ENCODE results near the gene EEIG2.
"Not testable (repeated sequence)": the region's sequence is repeated elsewhere in the genome, so short reads cannot be mapped to it uniquely, and the experiment has no call there.

Gene EEIG2

DNA sequence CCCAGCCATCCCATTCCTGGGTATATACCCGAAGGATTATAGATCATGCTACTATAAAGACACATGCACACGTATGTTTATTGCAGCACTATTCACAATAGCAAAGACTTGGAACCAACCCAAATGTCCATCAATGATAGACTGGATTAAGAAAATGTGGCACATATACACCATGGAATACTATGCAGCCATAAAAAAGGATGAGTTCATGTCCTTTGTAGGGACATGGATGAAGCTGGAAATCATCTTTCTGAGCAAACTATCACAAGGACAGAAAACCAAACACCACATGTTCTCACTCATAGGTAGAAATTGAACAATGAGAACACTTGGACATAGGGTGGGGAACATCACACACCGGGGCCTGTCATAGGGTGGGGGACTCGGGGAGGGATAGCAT is 12.4 kb upstream of the EEIG2 start:
- DNase-seq (ENCODE audit: low read depth) = not testable (repeated sequence)

DNA sequence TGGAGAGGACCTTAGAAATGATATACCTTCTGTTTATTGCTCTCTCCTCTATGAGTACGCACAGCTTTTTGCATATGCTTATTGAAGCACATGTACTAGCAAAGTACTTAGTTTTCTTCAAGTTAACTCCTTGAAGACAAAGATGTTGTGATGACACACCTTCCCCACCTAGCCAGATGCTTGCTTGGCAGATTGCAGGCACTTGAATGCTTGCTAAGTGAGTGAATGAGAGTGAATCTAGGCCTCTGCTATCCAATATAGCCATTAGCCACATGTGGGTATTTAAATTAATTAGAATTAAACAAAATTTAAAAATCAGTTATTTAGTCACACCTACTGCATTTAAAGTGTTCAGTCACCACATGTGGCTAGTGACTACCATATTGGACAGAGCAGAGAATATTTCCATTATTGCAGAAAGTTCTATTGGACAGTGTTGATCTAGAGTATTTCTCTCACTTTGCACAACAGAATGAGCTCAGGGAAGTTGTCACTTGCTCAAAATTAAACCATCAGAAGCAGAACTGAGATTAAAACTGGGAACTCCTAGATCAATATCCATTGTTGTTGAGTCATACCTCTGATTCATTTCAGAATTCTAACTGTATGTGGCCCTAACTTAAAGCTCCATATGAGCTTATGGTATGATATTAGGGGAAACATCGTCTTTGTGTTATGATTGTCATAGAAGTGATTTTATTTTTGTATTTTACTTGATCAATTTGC is 8.6 kb upstream of the EEIG2 start:
- DNase-seq (ENCODE audit: low read depth) = no peak

DNA sequence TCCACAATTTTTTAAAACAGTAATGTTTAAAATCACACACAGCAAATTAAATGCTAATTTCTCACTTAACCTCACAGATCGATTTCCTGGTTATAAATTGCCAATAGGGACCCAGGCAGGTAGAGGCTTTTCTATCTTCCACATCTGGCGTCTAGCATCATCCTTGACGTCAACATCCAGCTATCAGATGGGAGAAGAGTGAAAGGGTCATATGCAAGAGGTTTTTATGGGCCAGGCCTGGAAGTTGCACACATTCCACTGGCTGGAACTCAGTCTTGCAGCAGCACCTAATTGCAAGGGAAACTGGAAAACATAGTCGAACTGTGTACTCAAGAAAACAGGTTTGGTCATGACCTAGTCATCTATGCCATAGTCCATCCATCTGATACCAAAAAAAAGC is 6.0 kb upstream of the EEIG2 start:
- no peak for DNase-seq (ENCODE audit: low read depth)

- no peak for DNase-seq (ENCODE audit: low read depth)
Measured at GRCh38 chr1:108554682-108555427, 5.0 kb upstream of the EEIG2 start.

DNA sequence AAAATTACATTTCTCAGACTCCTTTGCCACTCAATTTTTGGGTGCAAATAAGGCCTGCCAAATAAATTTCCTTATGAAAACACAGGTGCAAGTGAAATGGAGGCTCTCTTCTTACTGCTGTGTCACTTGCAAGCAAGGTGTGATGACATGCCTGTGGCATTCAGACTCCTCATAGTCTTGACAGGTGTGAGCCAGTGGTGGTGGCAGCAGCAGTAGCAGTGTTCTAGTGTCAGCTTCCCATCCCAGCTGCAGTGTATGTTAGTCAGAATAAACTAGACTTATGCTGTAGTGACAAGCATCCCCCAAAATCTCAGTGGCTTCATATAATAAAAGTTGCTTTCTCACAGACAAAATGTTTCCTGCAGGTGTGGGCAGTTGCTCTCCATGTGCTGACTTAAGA is 3.8 kb upstream of the EEIG2 start:
- no peak for DNase-seq (ENCODE audit: low read depth)

DNA sequence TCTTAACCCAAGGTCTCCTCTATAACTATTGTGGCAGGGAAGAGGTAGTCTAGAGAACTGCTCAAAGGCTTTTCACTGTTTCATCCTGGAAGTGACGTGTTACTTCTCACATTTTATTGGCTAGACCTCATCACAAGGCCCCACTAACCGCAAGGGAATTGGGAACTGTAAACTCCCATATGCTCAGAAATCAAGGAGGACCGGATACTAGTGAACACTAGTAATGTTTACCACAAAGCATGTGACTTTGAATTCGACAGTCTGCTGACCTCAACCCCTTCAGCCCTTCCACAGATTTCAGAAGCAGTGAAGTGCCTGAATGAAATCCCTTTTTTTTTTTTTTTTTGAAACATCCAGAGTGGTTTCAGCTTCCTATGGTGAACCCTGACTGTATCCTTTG is 3.4 kb upstream of the EEIG2 start:
- DNase-seq (ENCODE audit: low read depth) = no peak

- DNase-seq (ENCODE audit: low read depth) = no peak
Measured at GRCh38 chr1:108557296-108557695, 2.6 kb upstream of the EEIG2 start.

DNA sequence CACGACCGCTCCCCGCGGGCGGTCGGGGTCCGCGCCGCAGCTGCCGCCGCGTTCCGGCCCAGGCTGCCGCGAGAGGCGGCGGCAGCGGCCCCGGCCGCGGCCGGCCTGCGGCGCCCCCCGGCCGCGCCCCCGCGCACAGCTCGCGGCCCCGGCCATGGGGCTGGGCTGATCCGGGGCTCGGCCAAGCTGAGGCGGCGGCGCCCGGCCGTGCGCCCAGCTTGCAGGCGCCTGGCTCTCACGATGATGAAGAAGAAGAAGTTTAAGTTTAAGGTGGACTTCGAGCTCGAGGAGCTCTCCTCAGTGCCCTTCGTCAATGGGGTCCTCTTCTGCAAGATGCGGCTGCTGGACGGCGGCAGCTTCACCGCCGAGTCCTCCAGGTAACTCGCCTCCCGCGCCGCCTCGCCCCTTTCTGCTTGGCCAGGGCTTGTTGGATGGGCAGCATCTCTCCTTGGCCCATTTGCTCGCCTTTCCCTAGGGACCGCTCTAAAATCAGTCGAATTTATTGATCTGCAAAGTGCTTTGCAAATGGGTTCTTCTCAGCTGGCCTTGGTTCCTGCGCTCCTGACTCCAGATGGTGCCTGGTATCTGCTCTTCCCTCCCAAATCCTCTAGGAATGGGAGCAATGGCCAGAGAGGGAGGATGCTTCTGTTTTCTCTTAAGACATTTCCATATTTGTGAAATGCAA is 431 bp downstream of the EEIG2 start:
- peak; percentile 4 for DNase-seq (ENCODE audit: low read depth)

GRCh38 chr1:108560874-108561459 is 1.1 kb downstream of the EEIG2 start:
- peak; percentile 27 for DNase-seq (ENCODE audit: low read depth)

GRCh38 chr1:108561689-108562326 is 1.9 kb downstream of the EEIG2 start:
- DNase-seq (ENCODE audit: low read depth) = no peak

- no peak for DNase-seq (ENCODE audit: low read depth)
Measured at GRCh38 chr1:108563808-108564207, 3.9 kb downstream of the EEIG2 start.

GRCh38 chr1:108565081-108565480 is 5.2 kb downstream of the EEIG2 start:
- no peak for DNase-seq (ENCODE audit: low read depth)

DNA sequence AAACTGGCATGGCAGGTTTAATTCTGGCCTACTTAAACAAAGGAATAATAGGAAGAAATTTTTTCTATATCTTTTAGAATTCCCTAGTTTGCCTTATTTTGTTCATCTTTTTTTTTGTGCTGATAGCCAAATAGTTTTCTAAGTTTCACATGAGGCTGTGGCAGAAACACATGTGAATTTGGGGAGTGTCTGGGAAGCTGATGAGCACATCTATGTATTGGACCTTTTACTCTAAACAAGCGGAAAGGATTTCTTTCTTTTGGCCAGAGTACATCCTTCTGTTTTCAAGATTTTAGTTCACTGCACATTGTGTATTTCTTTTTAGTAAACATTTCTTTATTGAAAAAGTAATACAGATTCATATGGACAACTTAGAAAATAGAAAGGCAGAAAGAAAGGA is 5.6 kb downstream of the EEIG2 start:
- DNase-seq (ENCODE audit: low read depth) = no peak

GRCh38 chr1:108568589-108568988 is 8.7 kb downstream of the EEIG2 start:
- no peak for DNase-seq (ENCODE audit: low read depth)

- no peak for DNase-seq (ENCODE audit: low read depth)
Measured at GRCh38 chr1:108569097-108569728, 9.3 kb downstream of the EEIG2 start.

- no peak for DNase-seq (ENCODE audit: low read depth)
Measured at GRCh38 chr1:108570128-108570527, 10.2 kb downstream of the EEIG2 start.

GRCh38 chr1:108570998-108571401 is 11.1 kb downstream of the EEIG2 start:
- no peak for DNase-seq (ENCODE audit: low read depth)

DNA sequence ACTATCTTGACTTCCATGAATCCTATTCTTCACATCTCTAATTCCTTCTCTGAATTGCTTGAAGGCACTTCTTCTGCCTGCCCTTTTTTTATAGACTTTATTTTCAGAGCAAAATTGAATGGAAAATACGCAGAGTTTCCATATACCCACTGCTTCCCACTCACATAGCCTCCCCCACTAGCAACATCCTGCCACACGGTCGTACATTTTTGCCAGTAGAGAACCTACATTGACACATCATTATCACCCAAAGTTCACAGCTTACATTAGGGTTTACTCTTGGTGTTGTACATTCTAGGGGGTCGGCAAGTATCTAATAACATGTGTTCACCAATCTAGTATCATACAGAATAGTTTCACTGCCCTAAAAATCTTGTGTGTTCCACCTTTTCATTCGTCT is 12.3 kb downstream of the EEIG2 start:
- DNase-seq (ENCODE audit: low read depth) = no peak

DNA sequence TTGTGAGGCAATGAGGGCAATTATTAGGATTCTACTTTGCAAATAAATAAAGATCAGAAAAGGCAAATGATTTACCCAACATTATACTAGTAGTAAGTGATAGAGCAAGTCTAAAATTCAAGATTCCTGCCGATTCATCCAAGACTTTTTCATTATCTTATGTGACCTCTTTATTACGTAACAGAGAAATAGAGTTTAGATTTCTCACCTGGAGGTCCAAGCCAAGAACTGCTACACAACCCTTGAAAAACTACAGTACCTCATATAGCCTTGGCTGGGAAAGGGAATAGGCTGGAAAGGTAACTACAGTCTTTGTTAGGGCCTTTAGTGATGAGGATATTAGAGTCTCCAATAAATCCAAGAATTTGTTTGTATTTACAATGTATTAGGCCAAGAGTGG is 13.3 kb downstream of the EEIG2 start:
- DNase-seq (ENCODE audit: low read depth) = no peak

GRCh38 chr1:108574008-108574407 is 14.1 kb downstream of the EEIG2 start:
- no peak for DNase-seq (ENCODE audit: low read depth)

- DNase-seq (ENCODE audit: low read depth) = peak; percentile 16
Measured at GRCh38 chr1:108575375-108575774, 15.5 kb downstream of the EEIG2 start.

All from GM04504 (cell line).